Measurements from ENCODE around the gene VPS16.
"Not testable (repeated sequence)": the region's sequence is repeated elsewhere in the genome, so short reads cannot be mapped to it uniquely, and the experiment has no call there.

The VPS16 gene

GRCh38 chr20:2822073-2822472 lies 18.5 kb upstream of the VPS16 start:
- H3K27ac ChIP-seq (ENCODE audit: low read length), result no peak overlapping the region
- no peak overlapping the region for H3K4me3 ChIP-seq (ENCODE audit: low read length)
- H3K9me3 ChIP-seq (ENCODE audit: insufficient read depth, low read depth, low read length), result no peaks in the 10 kb centered on the region
- H3K9ac ChIP-seq (ENCODE audit: low read depth, low read length), result no peak overlapping the region
- peaks cover 6% of the 10 kb centered on the region for H3K4me1 ChIP-seq (ENCODE audit: insufficient read depth, low read length)
- H3K36me3 ChIP-seq (ENCODE audit: insufficient read depth, low read depth, low read length), result no peaks in the 10 kb centered on the region
- H3K27me3 ChIP-seq (ENCODE audit: insufficient read depth, low read length), result peaks cover 70% of the 10 kb centered on the region

GRCh38 chr20:2825761-2826160 lies 14.8 kb upstream of the VPS16 start:
- no peaks in the 10 kb centered on the region for H3K4me1 ChIP-seq (ENCODE audit: insufficient read depth, low read length)
- no peak overlapping the region for H3K9ac ChIP-seq (ENCODE audit: low read depth, low read length)
- no peaks in the 10 kb centered on the region for H3K36me3 ChIP-seq (ENCODE audit: insufficient read depth, low read depth, low read length)
- H3K27me3 ChIP-seq (ENCODE audit: insufficient read depth, low read length), result peaks cover 57% of the 10 kb centered on the region
- H3K9me3 ChIP-seq (ENCODE audit: insufficient read depth, low read depth, low read length), result no peaks in the 10 kb centered on the region
- H3K27ac ChIP-seq (ENCODE audit: low read length), result no peak overlapping the region
- no peak overlapping the region for H3K4me3 ChIP-seq (ENCODE audit: low read length)

DNA sequence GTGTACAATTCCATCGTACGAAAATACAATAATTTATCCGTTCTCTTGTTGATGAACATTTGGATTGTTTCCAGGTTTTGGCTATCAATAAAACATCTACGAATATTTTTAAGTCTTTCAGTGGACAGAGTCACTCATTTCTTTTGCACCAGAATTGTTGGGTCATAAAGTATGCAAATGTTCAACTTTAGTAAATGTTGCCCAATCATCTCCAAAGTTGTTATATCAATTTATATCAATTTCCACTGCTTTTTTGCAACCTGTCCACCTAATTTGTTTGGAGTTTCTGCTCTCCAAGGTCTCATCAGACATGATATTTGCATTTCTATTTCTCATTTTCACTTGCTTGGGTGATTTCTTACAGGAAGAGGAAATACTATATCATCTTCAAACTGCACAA lies 13.9 kb upstream of the VPS16 start:
- Histone ChIP-seq H3K36me3 (ENCODE audit: insufficient read depth, low read depth, low read length) (no peaks in the 10 kb centered on the region), H3K4me3 (ENCODE audit: low read length) (no peak overlapping the region), H3K9me3 (ENCODE audit: insufficient read depth, low read depth, low read length) (no peaks in the 10 kb centered on the region), H3K27me3 (ENCODE audit: insufficient read depth, low read length) (peaks cover 48% of the 10 kb centered on the region), H3K27ac (ENCODE audit: low read length) (no peak overlapping the region), H3K9ac (ENCODE audit: low read depth, low read length) (no peak overlapping the region), H3K4me1 (ENCODE audit: insufficient read depth, low read length) (no peaks in the 10 kb centered on the region)

GRCh38 chr20:2829376-2829775 lies 11.2 kb upstream of the VPS16 start:
- H3K9ac ChIP-seq (ENCODE audit: low read depth, low read length), result no peak overlapping the region
- no peak overlapping the region for H3K4me3 ChIP-seq (ENCODE audit: low read length)
- no peak overlapping the region for H3K27ac ChIP-seq (ENCODE audit: low read length)
- no peaks in the 10 kb centered on the region for H3K4me1 ChIP-seq (ENCODE audit: insufficient read depth, low read length)
- H3K36me3 ChIP-seq (ENCODE audit: insufficient read depth, low read depth, low read length), result no peaks in the 10 kb centered on the region
- H3K27me3 ChIP-seq (ENCODE audit: insufficient read depth, low read length), result peaks cover 40% of the 10 kb centered on the region
- H3K9me3 ChIP-seq (ENCODE audit: insufficient read depth, low read depth, low read length), result no peaks in the 10 kb centered on the region

DNA sequence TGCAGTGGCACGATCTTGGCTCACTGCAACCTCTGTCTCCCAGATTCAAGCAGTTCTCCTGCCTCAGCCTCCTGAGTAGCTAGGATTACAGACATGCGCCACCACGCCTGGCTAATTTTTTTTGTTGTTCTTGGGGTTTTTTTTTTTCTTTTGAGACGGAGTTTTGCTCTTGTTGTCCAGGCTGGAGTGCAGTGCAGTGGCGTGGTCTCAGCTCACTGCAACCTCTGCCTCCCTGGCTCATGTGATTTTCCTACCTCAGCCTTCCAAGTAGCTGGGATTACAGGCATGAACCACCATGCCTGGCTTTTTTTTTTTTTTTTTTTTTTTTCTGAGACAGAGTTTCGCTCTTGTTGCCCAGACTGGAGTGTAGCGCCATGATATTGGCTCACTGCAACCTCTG lies 9.3 kb upstream of the VPS16 start:
- peaks cover 32% of the 10 kb centered on the region for H3K27me3 ChIP-seq (ENCODE audit: insufficient read depth, low read length)
- H3K9me3 ChIP-seq (ENCODE audit: insufficient read depth, low read depth, low read length); H3K36me3 ChIP-seq (ENCODE audit: insufficient read depth, low read depth, low read length); H3K4me1 ChIP-seq (ENCODE audit: insufficient read depth, low read length); H3K9ac ChIP-seq (ENCODE audit: low read depth, low read length); H3K4me3 ChIP-seq (ENCODE audit: low read length); H3K27ac ChIP-seq (ENCODE audit: low read length): not testable (repeated sequence)

DNA sequence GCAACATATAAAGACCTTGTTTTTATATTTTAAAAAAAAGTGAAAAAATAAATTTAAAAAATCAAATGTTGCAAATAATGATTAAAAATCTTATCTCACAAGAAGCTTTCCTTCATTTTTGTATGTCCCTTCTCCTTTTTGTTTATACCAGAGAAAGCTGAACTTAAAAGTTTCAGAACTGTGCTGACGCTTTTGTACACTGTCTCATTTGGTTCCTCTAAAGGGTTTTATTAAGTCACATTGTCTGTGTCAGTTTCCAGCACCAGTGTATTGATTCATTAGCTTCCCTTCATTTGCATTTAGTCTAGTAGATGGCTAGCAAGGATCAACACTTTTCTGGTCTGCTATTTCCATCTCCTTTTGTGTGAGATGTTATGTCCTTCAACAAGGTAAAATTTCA lies 6.8 kb upstream of the VPS16 start:
- no peaks in the 10 kb centered on the region for H3K36me3 ChIP-seq (ENCODE audit: insufficient read depth, low read depth, low read length)

DNA sequence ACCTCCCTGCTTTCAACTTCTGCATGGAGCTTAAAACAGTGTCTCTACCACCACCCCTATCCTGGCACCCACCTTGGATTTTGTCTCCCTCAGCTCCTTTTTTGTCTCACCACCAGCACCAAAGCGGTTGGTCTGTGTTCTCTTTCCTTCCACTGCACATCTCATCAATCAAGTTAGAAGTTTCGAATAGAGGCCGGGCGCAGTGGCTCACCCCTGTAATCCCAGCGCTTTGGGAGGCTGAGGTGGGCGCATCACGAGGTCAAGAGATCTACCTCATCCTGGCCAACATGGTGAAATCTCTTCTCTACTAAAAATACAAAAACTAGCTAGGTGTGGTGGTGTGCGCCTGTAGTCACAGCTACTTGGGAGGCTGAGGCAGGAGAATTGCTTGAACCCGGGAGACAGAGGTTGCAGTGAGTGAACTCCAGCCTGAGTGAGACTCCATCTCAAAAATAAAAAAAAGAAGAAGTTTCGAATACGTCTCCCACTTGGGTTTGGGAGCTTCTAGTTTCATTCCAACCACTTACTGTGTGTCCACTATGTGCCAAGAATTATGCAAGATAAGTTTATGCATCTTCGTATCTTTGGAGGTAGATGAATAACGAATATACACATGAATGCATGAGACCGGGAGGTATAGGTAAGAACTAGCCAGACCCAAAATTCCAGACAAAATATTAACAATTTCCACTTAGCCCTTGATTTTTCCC lies 6.0 kb upstream of the VPS16 start:
- H3K4me3 ChIP-seq (ENCODE audit: low read length), result no peak overlapping the region
- no peaks in the 10 kb centered on the region for H3K4me1 ChIP-seq (ENCODE audit: insufficient read depth, low read length)
- no peaks in the 10 kb centered on the region for H3K9me3 ChIP-seq (ENCODE audit: insufficient read depth, low read depth, low read length)
- no peak overlapping the region for H3K9ac ChIP-seq (ENCODE audit: low read depth, low read length)
- H3K27ac ChIP-seq (ENCODE audit: low read length), result no peak overlapping the region
- H3K27me3 ChIP-seq (ENCODE audit: insufficient read depth, low read length), result peaks cover 6% of the 10 kb centered on the region
- no peaks in the 10 kb centered on the region for H3K36me3 ChIP-seq (ENCODE audit: insufficient read depth, low read depth, low read length)

More for the DNA sequence above, 6.8 kb upstream of the VPS16 start:
- no peak overlapping the region for H3K4me3 ChIP-seq (ENCODE audit: low read length)
- H3K9ac ChIP-seq (ENCODE audit: low read depth, low read length), result no peak overlapping the region
- H3K4me1 ChIP-seq (ENCODE audit: insufficient read depth, low read length), result no peaks in the 10 kb centered on the region
- H3K9me3 ChIP-seq (ENCODE audit: insufficient read depth, low read depth, low read length), result no peaks in the 10 kb centered on the region
- no peak overlapping the region for H3K27ac ChIP-seq (ENCODE audit: low read length)
- peaks cover 7% of the 10 kb centered on the region for H3K27me3 ChIP-seq (ENCODE audit: insufficient read depth, low read length)

DNA sequence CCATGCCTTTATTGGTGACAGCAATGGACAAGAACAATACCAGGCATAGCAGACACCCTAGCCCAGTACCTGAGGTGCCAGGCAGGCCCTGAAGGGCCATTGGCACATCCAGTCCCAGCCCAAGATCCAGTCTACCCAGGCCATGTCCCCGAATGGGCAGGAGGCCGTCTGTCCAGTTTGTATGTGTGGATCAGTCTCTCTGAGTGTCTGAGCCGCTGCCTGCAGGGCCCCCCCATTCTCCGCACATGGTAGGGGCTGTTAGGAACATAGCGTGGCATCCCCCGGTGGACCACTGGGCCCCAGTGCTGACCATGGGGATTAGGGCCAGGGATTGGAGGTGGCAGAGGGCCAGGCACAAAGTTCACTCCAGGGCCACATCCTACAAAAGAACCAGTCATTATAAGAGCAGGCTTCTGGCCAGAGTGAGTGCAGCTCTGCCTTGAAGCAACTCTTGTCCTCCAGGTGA lies 5.2 kb upstream of the VPS16 start:
- peaks cover 14% of the 10 kb centered on the region for H3K27me3 ChIP-seq (ENCODE audit: insufficient read depth, low read length)
- H3K9ac ChIP-seq (ENCODE audit: low read depth, low read length), result no peak overlapping the region
- no peaks in the 10 kb centered on the region for H3K36me3 ChIP-seq (ENCODE audit: insufficient read depth, low read depth, low read length)
- H3K27ac ChIP-seq (ENCODE audit: low read length), result no peak overlapping the region
- H3K9me3 ChIP-seq (ENCODE audit: insufficient read depth, low read depth, low read length), result no peaks in the 10 kb centered on the region
- no peak overlapping the region for H3K4me3 ChIP-seq (ENCODE audit: low read length)
- H3K4me1 ChIP-seq (ENCODE audit: insufficient read depth, low read length), result no peaks in the 10 kb centered on the region

DNA sequence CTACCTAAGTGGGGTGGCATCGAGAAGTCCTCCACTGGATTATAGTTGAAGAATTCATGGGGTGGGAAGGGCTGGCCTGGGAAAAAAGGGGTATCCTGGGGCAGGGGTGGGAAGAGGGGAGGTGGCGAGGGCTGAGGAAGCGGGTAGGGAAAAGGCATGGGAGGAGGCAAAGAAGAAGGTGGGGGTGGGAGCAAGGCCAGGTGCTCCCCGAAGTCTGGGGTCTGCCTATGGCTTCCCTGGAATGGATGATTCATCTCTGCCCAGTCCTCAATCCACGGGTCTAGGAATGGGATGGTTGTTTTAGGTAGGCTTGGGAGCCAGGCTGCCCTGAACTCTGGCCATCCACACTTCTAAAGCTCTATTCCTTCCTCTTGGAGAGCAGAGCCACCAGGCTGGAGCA lies 4.5 kb upstream of the VPS16 start:
- Histone ChIP-seq H3K9me3 (ENCODE audit: insufficient read depth, low read depth, low read length) (no peaks in the 10 kb centered on the region), H3K4me1 (ENCODE audit: insufficient read depth, low read length) (no peaks in the 10 kb centered on the region; the same call in 1 of the 2 replicates), H3K36me3 (ENCODE audit: insufficient read depth, low read depth, low read length) (no peaks in the 10 kb centered on the region), H3K27me3 (ENCODE audit: insufficient read depth, low read length) (peaks cover 15% of the 10 kb centered on the region), H3K27ac (ENCODE audit: low read length) (no peak overlapping the region), H3K9ac (ENCODE audit: low read depth, low read length) (no peak overlapping the region), H3K4me3 (ENCODE audit: low read length) (no peak overlapping the region)

- Histone ChIP-seq H3K4me3 (ENCODE audit: low read length) (no peak overlapping the region), H3K4me1 (ENCODE audit: insufficient read depth, low read length) (peaks cover 3% of the 10 kb centered on the region; the same call in 1 of the 2 replicates), H3K9ac (ENCODE audit: low read depth, low read length) (no peak overlapping the region), H3K27ac (ENCODE audit: low read length) (no peak overlapping the region), H3K36me3 (ENCODE audit: insufficient read depth, low read depth, low read length) (no peaks in the 10 kb centered on the region), H3K27me3 (ENCODE audit: insufficient read depth, low read length) (peaks cover 24% of the 10 kb centered on the region), H3K9me3 (ENCODE audit: insufficient read depth, low read depth, low read length) (no peaks in the 10 kb centered on the region)
Observed at GRCh38 chr20:2837221-2837960, 3.2 kb upstream of the VPS16 start.

- Histone ChIP-seq H3K4me3 (ENCODE audit: low read length) (no peak overlapping the region), H3K27me3 (ENCODE audit: insufficient read depth, low read length) (peaks cover 24% of the 10 kb centered on the region), H3K36me3 (ENCODE audit: insufficient read depth, low read depth, low read length) (no peaks in the 10 kb centered on the region), H3K27ac (ENCODE audit: low read length) (no peak overlapping the region), H3K4me1 (ENCODE audit: insufficient read depth, low read length) (peaks cover 3% of the 10 kb centered on the region; the same call in 1 of the 2 replicates), H3K9ac (ENCODE audit: low read depth, low read length) (no peak overlapping the region), H3K9me3 (ENCODE audit: insufficient read depth, low read depth, low read length) (no peaks in the 10 kb centered on the region)
Observed at GRCh38 chr20:2838170-2838797, 2.3 kb upstream of the VPS16 start.
